Endothelial cell of umbilical vein (primary cell): ENCODE results near the gene RNF151. TPM values are rescaled to one million over a fixed set of nuclear protein-coding genes. Genes with fewer than 3 reads are reported as not detected.
A peak's percentile ranks its signal among the peaks of the same experiment; 100 is the strongest.

Experiments
- BruUV-seq: library from RNA; stranded (reverse); fragments of 400-500 nt; replicated peaks from 2 replicates; lab custom pipeline; 2021; lab: Mats Ljungman, UMichigan
- CTCF ChIA-PET: fragments of 300-600, 350-600 bp; sonication (Branson Sonifier 250); formaldehyde crosslinking; loops from one replicate; lab custom pipeline; 2021; ENCODE audit warnings: antibody characterized with exemption, inconsistent platforms; lab: Charles Lee
- POLR2A ChIA-PET: fragments of 300-600, 350-600 bp; sonication (Branson Sonifier 250); formaldehyde crosslinking; loops from one replicate; lab custom pipeline; 2021; ENCODE audit warnings: antibody characterized with exemption, inconsistent platforms; lab: Charles Lee
- DNase-seq: peaks from one replicate; pipeline ENCODE4 v3.0.0-alpha.2; 2011; ENCODE audit warnings: low read depth, low spot score
- FAIRE-seq: peaks from 2 replicates; lab custom pipeline; 2011; peaks lifted over from hg19 to GRCh38; lab: Jason Lieb, UNC
- H2AFZ ChIP-seq: 2 replicates; pipeline ENCODE4 v1.6.0; 2012; ENCODE audit warnings: low read depth, low read length, control low read depth, inconsistent platforms
- H3K27ac ChIP-seq: 2 replicates; pipeline ENCODE4 v1.5.1; 2011; ENCODE audit warnings: low read depth, mild to moderate bottlenecking, control low read depth, low read length, moderate library complexity; ENCODE audit not compliant: insufficient read depth
- H3K27me3 ChIP-seq, 2 experiments: 2 replicates each; pipeline versions ENCODE4 v1.6.0 to v1.6.1; 2011; ENCODE audit warnings: low read length in 2 of 2, mixed read lengths in 1 of 2; ENCODE audit not compliant: control insufficient read depth in 2 of 2, insufficient read depth in 2 of 2
- H3K36me3 ChIP-seq, 2 experiments: 2 replicates in 1 of 2; 3 replicates in 1 of 2; pipeline ENCODE4 v1.5.1; 2011; ENCODE audit warnings: low read length in 2 of 2, mild to moderate bottlenecking in 1 of 2, moderate library complexity in 1 of 2; ENCODE audit not compliant: control insufficient read depth in 2 of 2, insufficient read depth in 2 of 2; ENCODE audit errors: extremely low read depth in 1 of 2
- H3K4me1 ChIP-seq: 3 replicates; pipeline ENCODE4 v1.5.1; 2011; ENCODE audit warnings: mild to moderate bottlenecking, low read length; ENCODE audit not compliant: control insufficient read depth, insufficient read depth; ENCODE audit errors: extremely low read depth
- H3K4me2 ChIP-seq: 2 replicates; pipeline ENCODE4 v1.6.1; 2011; ENCODE audit warnings: low read length, control low read depth, mixed read lengths; ENCODE audit not compliant: insufficient read depth
- H3K4me3 ChIP-seq, 3 experiments: fragments of 200-600 bp in 1 of 3; sonication (generic), shearing (Covaris generic) in 1 of 3; replicated peaks in 1 of 3; 2 replicates each; pipeline ENCODE4 v1.5.1; 2011 to 2016; ENCODE audit warnings: control low read depth in 3 of 3, low read length in 3 of 3, mild to moderate bottlenecking in 2 of 3, inconsistent platforms in 1 of 3, low read depth in 1 of 3, moderate library complexity in 1 of 3; ENCODE audit not compliant: insufficient read depth in 1 of 3
- H3K79me2 ChIP-seq: 2 replicates; pipeline ENCODE4 v1.6.0; 2012; ENCODE audit warnings: low read length, inconsistent platforms; ENCODE audit not compliant: control insufficient read depth, insufficient read depth
- H3K9ac ChIP-seq: replicated peaks from 2 replicates; pipeline ENCODE3; 2011; ENCODE audit warnings: low read length, control low read depth; ENCODE audit not compliant: insufficient read depth; ENCODE audit errors: extremely low read depth
- H3K9me1 ChIP-seq: replicated peaks from 3 replicates; pipeline ENCODE4 v1.6.0; 2011; ENCODE audit warnings: mild to moderate bottlenecking, low read length; ENCODE audit not compliant: control insufficient read depth, insufficient read depth; ENCODE audit errors: extremely low read depth
- H3K9me3 ChIP-seq: replicated peaks from 2 replicates; pipeline ENCODE4 v1.5.1; 2012; ENCODE audit warnings: low read length, inconsistent platforms; ENCODE audit not compliant: control insufficient read depth, insufficient read depth
- H4K20me1 ChIP-seq: replicated peaks from 2 replicates; pipeline ENCODE3; 2011; ENCODE audit warnings: mild to moderate bottlenecking, low read length; ENCODE audit not compliant: control insufficient read depth, insufficient read depth; ENCODE audit errors: extremely low read depth
- EZH2 ChIP-seq: IDR thresholded peaks from 2 replicates; pipeline ENCODE4 v1.6.1; 2012; ENCODE audit warnings: borderline replicate concordance, low read depth, mild to moderate bottlenecking, moderate library complexity, low read length, inconsistent platforms; ENCODE audit not compliant: severe bottlenecking
- FOS ChIP-seq: IDR thresholded peaks from 2 replicates; pipeline ENCODE4 v1.6.1; 2011; ENCODE audit warnings: mild to moderate bottlenecking, low read length, moderate library complexity, borderline replicate concordance; ENCODE audit not compliant: insufficient read depth
- GATA2 ChIP-seq: IDR thresholded peaks from 2 replicates; pipeline ENCODE4 v1.7.0; 2011; ENCODE audit warnings: low read depth, mild to moderate bottlenecking, moderate library complexity, mixed read lengths, low read length; ENCODE audit not compliant: insufficient read length, insufficient read depth
- JUN ChIP-seq: IDR thresholded peaks from 2 replicates; pipeline ENCODE4 v1.6.1; 2011; ENCODE audit warnings: borderline replicate concordance, low read depth; ENCODE audit not compliant: insufficient read length, insufficient read depth
- MAX ChIP-seq: IDR thresholded peaks from 2 replicates; pipeline ENCODE4 v1.6.1; 2011; ENCODE audit not compliant: insufficient read depth, insufficient read length
- MYC ChIP-seq: IDR thresholded peaks from one replicate; pipeline ENCODE4 v1.6.1; 2011; ENCODE audit warnings: mild to moderate bottlenecking, low read depth, low read length
- POLR2A ChIP-seq: IDR thresholded peaks from 2 replicates; pipeline ENCODE4 v1.6.1; 2012; ENCODE audit warnings: low read depth, mild to moderate bottlenecking, control low read depth, low read length
- POLR2AphosphoS5 ChIP-seq: IDR thresholded peaks from 2 replicates; pipeline ENCODE4 v1.6.1; 2012; ENCODE audit warnings: low read depth, mild to moderate bottlenecking, control low read depth, low read length, moderate library complexity; ENCODE audit not compliant: insufficient read depth
- dilution Hi-C: fragments of 300-500 bp; cut with MboI; formaldehyde crosslinking; loops from one replicate; pipeline ENCODE4 v1.15.0; 2019; ENCODE audit warnings: low sequenced_read_pairs; ENCODE audit not compliant: extremely low pct_ligation_motif_present
- intact Hi-C: fragments of 100-400 bp; cut with micrococcal nuclease; formaldehyde crosslinking; loops from one replicate; pipeline ENCODE4 v1.10.0; 2022
- polyA plus RNA-seq, 4 experiments: library from polyadenylated mRNA; depleted of rRNA in 3 of 4; stranded (reverse) in 3 of 4; unstranded in 1 of 4; fragments of >200 nt; gene quantifications; 2 replicates each; pipeline versions ENCODE4 v1.2.1 to v1.2.3, GENCODE V29; 2011 to 2012; ENCODE audit warnings: missing spikeins in 1 of 4
- total RNA-seq: library from RNA; stranded (reverse); gene quantifications from 2 replicates; pipeline ENCODE4 v1.2.3, GENCODE V29; 2021
- TF ChIP-seq, protein P1 (sequence below), 2 donors: IDR thresholded peaks; 1 replicate in 1 of 2; 2 replicates in 1 of 2; pipeline ENCODE4 v1.5.1; 2011; ENCODE audit warnings: low read length in 2 of 2, mild to moderate bottlenecking in 2 of 2, moderate library complexity in 2 of 2, control low read depth in 1 of 2, inconsistent platforms in 1 of 2, low read depth in 1 of 2; ENCODE audit not compliant: insufficient read depth in 1 of 2; ENCODE audit errors: extremely low read depth in 1 of 2

The RNF151 gene
- total and polyA plus RNA-seq, 2 donors (not counting 3 experiments of a cell fraction or from before 2014, with no cell fraction given): not detected

DNA sequence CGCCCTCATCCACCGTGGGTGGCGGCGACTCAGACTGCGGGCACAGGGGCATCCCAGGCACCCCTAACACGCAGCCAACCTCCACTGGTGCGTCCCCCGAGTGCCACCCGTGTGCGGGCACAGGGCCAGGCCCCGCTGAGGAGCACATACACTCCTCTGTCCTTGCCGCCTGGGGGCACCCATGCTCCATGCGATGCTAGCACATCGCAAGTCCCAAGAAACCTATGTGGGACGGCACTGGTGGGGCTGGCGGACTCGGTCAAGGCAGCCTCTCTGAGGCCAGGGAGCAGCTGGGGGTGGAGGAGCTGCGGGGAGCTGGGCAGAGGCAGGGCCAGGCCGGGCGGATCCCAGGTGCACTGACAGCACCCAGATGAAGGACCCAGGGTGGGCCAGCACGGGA lies 39.0 kb downstream of the RNF151 start:
- Histone ChIP-seq H3K9ac (no peak overlapping the region), H3K9me1 (no peaks in the 10 kb centered on the region), H3K27ac (no peak overlapping the region), H3K4me1 (peaks cover 48% of the 10 kb centered on the region), H3K4me2 (no peak overlapping the region), H3K9me3 (no peaks in the 10 kb centered on the region), H2AFZ (no peak overlapping the region), H3K4me3 (no peak overlapping the region), H3K27me3 (no peaks in the 10 kb centered on the region), H3K79me2 (peaks cover 72% of the 10 kb centered on the region), H3K36me3 (peaks cover 0 to 27% of the 10 kb centered on the region in 2 experiments), H4K20me1 (no peaks in the 10 kb centered on the region)
- ChIA-PET POLR2A (no interaction called here), CTCF (interaction anchor here (0.7 to 4.0 kb wide), 5 partner anchors 15 to 246 kb away, joined by 3 to 85 read pairs (median 6); partner anchors contain the start of gene NPW)
- DNase-seq: peak; percentile 45
- TF ChIP-seq, protein P1, sequence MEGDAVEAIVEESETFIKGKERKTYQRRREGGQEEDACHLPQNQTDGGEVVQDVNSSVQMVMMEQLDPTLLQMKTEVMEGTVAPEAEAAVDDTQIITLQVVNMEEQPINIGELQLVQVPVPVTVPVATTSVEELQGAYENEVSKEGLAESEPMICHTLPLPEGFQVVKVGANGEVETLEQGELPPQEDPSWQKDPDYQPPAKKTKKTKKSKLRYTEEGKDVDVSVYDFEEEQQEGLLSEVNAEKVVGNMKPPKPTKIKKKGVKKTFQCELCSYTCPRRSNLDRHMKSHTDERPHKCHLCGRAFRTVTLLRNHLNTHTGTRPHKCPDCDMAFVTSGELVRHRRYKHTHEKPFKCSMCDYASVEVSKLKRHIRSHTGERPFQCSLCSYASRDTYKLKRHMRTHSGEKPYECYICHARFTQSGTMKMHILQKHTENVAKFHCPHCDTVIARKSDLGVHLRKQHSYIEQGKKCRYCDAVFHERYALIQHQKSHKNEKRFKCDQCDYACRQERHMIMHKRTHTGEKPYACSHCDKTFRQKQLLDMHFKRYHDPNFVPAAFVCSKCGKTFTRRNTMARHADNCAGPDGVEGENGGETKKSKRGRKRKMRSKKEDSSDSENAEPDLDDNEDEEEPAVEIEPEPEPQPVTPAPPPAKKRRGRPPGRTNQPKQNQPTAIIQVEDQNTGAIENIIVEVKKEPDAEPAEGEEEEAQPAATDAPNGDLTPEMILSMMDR (IDR thresholded peaks at IDR 0.05; ENCODE audit: extremely low read depth in 1 of 2, insufficient read depth in 1 of 2, low read depth in 1 of 2, low read length in 2 of 2): peak; percentile 46 to 54
- no peak for TF ChIP-seq MAX
- dilution Hi-C loops: no loop called here
- no peak for FAIRE-seq
- BruUV-seq: no TSS peak
- intact Hi-C loops: loop anchor here (1.0 kb wide), 2 partner anchors 148 to 246 kb away; partner anchors contain the start of gene ECI1

DNA sequence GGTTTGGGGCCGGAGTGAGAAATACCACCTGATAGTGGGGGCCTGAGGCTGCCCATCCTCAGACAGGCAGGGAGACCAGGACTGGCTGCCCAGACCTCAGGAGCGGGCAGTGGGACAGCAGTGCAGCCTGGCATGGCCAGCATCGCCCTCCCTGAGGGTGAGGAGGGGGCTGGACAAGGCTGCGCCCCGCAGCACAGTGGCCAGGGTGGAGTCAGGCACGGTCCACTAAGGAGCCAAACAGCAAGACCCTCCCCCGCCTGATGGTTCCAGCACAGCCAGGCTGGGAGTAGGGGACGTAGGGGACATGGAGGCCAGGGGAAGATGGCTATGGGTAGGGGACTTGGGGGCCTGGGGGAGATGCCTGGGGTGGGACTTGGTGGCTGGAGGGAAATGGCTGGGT lies 39.7 kb downstream of the RNF151 start:
- peaks cover 48% of the 10 kb centered on the region for H3K4me1 ChIP-seq
- H2AFZ ChIP-seq: no peak overlapping the region
- ChIA-PET POLR2A (no interaction called here), CTCF (interaction anchor here (1.4 to 4.0 kb wide), 3 partner anchors 134 to 246 kb away, joined by 3 to 85 read pairs (median 14); no protein-coding TSS in a partner anchor)
- dilution Hi-C loops (no loop called here), intact Hi-C loops (no loop called here)
- no peak overlapping the region for H3K9ac ChIP-seq
- no peaks in the 10 kb centered on the region for H3K9me3 ChIP-seq
- FAIRE-seq (no peak), DNase-seq (no peak)
- H3K27ac ChIP-seq: no peak overlapping the region
- H3K9me1 ChIP-seq: no peaks in the 10 kb centered on the region
- H3K79me2 ChIP-seq: peaks cover 72% of the 10 kb centered on the region
- no peak overlapping the region for H3K4me2 ChIP-seq
- no peaks in the 10 kb centered on the region for H4K20me1 ChIP-seq
- H3K36me3 ChIP-seq: peaks cover 0 to 20% of the 10 kb centered on the region in 2 experiments
- no peaks in the 10 kb centered on the region for H3K27me3 ChIP-seq
- no TSS peak for BruUV-seq
- TF ChIP-seq MAX (no peak), EZH2 (no peak), POLR2A (no peak), FOS (no peak), POLR2AphosphoS5 (no peak), JUN (no peak), MYC (no peak), GATA2 (no peak)
- TF ChIP-seq, protein P1 (IDR thresholded peaks at IDR 0.05; ENCODE audit: extremely low read depth in 1 of 2, insufficient read depth in 1 of 2, low read depth in 1 of 2, low read length in 2 of 2): no peak
- H3K4me3 ChIP-seq: no peak overlapping the region
